ENCODE results near the gene TBKBP1.
A peak's percentile ranks its signal among the peaks of the same experiment; 100 is the strongest.

DNA sequence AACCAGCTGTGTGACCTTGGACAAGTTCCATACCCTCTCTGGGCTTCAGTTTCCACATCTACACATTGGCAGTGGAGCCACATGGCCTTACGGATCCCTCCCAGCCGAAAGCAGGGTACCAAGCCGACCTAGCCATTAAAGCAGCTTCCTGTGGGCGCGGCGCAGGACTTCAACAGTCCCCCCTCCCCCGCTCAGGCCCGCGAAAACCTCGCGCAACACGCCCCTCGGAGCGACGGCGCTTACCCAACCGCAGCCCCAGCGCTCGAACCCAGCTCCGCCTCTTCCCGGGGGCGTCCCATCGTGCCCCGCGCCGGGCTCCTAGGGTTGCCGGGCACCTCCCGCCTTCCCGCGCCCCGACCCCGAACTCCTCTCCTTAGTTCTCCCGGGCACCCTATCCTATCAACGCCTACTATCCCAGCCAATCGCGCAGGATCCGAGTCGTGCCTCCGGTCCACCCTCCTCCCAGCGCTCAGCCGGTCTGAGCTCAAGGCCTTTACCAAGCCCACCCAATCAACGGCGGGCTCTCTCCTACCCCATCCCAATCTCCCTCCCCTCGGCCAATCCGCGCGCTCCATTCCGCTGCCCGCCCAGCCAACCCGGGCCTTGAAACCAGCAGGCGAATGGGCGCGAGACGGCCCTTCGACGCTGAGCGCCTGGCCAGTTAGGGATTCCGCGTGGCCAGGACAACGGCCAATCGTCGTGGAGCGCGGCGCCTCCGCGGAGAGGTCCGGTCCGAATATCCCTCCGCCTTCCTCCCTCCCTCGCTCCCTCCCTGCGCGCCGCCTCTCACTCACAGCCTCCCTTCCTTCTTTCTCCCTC lies 44.6 kb upstream of the TBKBP1 start, which contains the start of gene KPNB1:
- TF ChIP-seq, protein P1, sequence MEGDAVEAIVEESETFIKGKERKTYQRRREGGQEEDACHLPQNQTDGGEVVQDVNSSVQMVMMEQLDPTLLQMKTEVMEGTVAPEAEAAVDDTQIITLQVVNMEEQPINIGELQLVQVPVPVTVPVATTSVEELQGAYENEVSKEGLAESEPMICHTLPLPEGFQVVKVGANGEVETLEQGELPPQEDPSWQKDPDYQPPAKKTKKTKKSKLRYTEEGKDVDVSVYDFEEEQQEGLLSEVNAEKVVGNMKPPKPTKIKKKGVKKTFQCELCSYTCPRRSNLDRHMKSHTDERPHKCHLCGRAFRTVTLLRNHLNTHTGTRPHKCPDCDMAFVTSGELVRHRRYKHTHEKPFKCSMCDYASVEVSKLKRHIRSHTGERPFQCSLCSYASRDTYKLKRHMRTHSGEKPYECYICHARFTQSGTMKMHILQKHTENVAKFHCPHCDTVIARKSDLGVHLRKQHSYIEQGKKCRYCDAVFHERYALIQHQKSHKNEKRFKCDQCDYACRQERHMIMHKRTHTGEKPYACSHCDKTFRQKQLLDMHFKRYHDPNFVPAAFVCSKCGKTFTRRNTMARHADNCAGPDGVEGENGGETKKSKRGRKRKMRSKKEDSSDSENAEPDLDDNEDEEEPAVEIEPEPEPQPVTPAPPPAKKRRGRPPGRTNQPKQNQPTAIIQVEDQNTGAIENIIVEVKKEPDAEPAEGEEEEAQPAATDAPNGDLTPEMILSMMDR (IDR thresholded peaks at IDR 0.05; ENCODE audit: insufficient read depth, low read length) = no peak
- TF ChIP-seq SPI1 (IDR thresholded peaks at IDR 0.05; ENCODE audit: borderline replicate concordance, low read depth) (peak; percentile 62; the same call in 1 of the 2 replicates), GABPA (IDR thresholded peaks at IDR 0.05; ENCODE audit: low read depth) (no peak)
- TF ChIP-seq, protein P2, sequence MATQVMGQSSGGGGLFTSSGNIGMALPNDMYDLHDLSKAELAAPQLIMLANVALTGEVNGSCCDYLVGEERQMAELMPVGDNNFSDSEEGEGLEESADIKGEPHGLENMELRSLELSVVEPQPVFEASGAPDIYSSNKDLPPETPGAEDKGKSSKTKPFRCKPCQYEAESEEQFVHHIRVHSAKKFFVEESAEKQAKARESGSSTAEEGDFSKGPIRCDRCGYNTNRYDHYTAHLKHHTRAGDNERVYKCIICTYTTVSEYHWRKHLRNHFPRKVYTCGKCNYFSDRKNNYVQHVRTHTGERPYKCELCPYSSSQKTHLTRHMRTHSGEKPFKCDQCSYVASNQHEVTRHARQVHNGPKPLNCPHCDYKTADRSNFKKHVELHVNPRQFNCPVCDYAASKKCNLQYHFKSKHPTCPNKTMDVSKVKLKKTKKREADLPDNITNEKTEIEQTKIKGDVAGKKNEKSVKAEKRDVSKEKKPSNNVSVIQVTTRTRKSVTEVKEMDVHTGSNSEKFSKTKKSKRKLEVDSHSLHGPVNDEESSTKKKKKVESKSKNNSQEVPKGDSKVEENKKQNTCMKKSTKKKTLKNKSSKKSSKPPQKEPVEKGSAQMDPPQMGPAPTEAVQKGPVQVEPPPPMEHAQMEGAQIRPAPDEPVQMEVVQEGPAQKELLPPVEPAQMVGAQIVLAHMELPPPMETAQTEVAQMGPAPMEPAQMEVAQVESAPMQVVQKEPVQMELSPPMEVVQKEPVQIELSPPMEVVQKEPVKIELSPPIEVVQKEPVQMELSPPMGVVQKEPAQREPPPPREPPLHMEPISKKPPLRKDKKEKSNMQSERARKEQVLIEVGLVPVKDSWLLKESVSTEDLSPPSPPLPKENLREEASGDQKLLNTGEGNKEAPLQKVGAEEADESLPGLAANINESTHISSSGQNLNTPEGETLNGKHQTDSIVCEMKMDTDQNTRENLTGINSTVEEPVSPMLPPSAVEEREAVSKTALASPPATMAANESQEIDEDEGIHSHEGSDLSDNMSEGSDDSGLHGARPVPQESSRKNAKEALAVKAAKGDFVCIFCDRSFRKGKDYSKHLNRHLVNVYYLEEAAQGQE (IDR thresholded peaks at IDR 0.05; ENCODE audit: insufficient replicate concordance, low read depth) = peak; percentile 64

Measured in HL-60 (cell line).